Right lobe of liver (tissue), 4 donors: ENCODE results near the gene C13orf46.

Experiments
- POLR2A ChIP-seq: fragments of 450-650 bp; IDR thresholded peaks from one replicate; pipeline ENCODE4 v1.6.1; 2017; ENCODE audit warnings: antibody characterized with exemption, mild to moderate bottlenecking
- TF ChIP-seq, protein P1 (sequence below), 4 donors: fragments of 200-600 bp in 3 of 4; fragments of 450-650 bp in 1 of 4; IDR thresholded peaks; one replicate each; pipeline versions ENCODE4 v1.5.1 to v1.8.0; 2016 to 2022; ENCODE audit warnings: antibody characterized with exemption in 4 of 4, mild to moderate bottlenecking in 2 of 4
- donor health status: DM: no; HTN: no; CAD: no.
- donor health status: DM: no; HTN: no; CAD: no.
- donor health status: DM: no; HTN: yes; CAD: no.

DNA sequence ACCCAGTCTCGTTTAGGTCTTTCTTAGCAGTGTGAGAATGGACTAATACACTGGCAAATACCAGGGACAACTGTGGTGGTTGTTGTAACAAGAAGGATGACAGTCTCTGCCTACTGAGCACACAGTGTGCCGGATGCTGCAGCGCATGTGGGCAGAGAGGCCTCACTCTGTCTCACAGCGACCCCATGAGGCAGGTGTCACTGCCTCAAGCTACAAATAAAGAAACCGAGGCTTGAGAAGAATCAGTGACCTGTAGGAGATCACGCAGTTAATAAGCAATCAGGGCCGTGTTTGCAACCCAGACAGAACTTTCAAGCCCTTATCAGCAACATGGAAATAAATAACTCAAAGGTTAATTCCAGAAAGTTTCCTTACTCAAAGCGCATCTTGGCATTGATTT lies 69.5 kb downstream of the C13orf46 start:
- TF ChIP-seq, protein P1, sequence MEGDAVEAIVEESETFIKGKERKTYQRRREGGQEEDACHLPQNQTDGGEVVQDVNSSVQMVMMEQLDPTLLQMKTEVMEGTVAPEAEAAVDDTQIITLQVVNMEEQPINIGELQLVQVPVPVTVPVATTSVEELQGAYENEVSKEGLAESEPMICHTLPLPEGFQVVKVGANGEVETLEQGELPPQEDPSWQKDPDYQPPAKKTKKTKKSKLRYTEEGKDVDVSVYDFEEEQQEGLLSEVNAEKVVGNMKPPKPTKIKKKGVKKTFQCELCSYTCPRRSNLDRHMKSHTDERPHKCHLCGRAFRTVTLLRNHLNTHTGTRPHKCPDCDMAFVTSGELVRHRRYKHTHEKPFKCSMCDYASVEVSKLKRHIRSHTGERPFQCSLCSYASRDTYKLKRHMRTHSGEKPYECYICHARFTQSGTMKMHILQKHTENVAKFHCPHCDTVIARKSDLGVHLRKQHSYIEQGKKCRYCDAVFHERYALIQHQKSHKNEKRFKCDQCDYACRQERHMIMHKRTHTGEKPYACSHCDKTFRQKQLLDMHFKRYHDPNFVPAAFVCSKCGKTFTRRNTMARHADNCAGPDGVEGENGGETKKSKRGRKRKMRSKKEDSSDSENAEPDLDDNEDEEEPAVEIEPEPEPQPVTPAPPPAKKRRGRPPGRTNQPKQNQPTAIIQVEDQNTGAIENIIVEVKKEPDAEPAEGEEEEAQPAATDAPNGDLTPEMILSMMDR (IDR thresholded peaks at IDR 0.05), result peak; percentile 47 to 74 (median 64)
- no peak for TF ChIP-seq POLR2A
